SK-N-SH treated with all-trans-retinoic acid at 6 μM for 48 hours (cell line): ENCODE results near the gene LAX1.

Source experiments
- CREB5 ChIP-seq: fragments of 250-450 bp; sonication (Bioruptor Pico); IDR thresholded peaks from 2 replicates; pipeline ENCODE4 v1.5.1; 2020; ENCODE audit warnings: low read depth, mild to moderate bottlenecking, moderate library complexity
- GLIS3 ChIP-seq: fragments of 250-450 bp; sonication (Bioruptor Pico); IDR thresholded peaks from 2 replicates; pipeline ENCODE4 v1.5.0; 2020; ENCODE audit warnings: mild to moderate bottlenecking, moderate library complexity
- ISL1 ChIP-seq: fragments of 250-450 bp; sonication (Bioruptor Pico); IDR thresholded peaks from 2 replicates; pipeline ENCODE4 v2.1.2; 2022; ENCODE audit warnings: mild to moderate bottlenecking, moderate library complexity
- OSR1 ChIP-seq: fragments of 250-450 bp; sonication (Bioruptor Pico); IDR thresholded peaks from 2 replicates; pipeline ENCODE4 v1.8.0; 2022; ENCODE audit warnings: moderate library complexity, mild to moderate bottlenecking, inconsistent platforms
- PATZ1 ChIP-seq: fragments of 250-450 bp; sonication (Bioruptor Pico); IDR thresholded peaks from 2 replicates; pipeline ENCODE4 v1.8.0; 2020; ENCODE audit warnings: mild to moderate bottlenecking, moderate library complexity, borderline replicate concordance
- POU6F1 ChIP-seq: fragments of 250-450 bp; sonication (Bioruptor Pico); IDR thresholded peaks from 2 replicates; pipeline ENCODE4 v1.8.0; 2021; ENCODE audit warnings: low read depth, mild to moderate bottlenecking, moderate library complexity, borderline replicate concordance
- RARB ChIP-seq: fragments of 250-450 bp; sonication (Bioruptor Pico); IDR thresholded peaks from 2 replicates; pipeline ENCODE4 v1.8.0; 2021; ENCODE audit warnings: mild to moderate bottlenecking, moderate library complexity
- TCF4 ChIP-seq: fragments of 250-450 bp; sonication (Bioruptor Pico); IDR thresholded peaks from 2 replicates; pipeline ENCODE4 v1.8.0; 2021; ENCODE audit warnings: mild to moderate bottlenecking, moderate library complexity, borderline replicate concordance
- ZFP3 ChIP-seq: fragments of 250-450 bp; sonication (Bioruptor Pico); IDR thresholded peaks from 2 replicates; pipeline ENCODE4 v1.5.0; 2020; ENCODE audit warnings: mild to moderate bottlenecking, moderate library complexity
- ZFP30 ChIP-seq: fragments of 450-650 bp; formaldehyde crosslinking; IDR thresholded peaks from 2 replicates; pipeline ENCODE4 v1.5.0; 2022; ENCODE audit warnings: mild to moderate bottlenecking, moderate library complexity
- ZNF70 ChIP-seq: fragments of 450-650 bp; formaldehyde crosslinking; IDR thresholded peaks from 2 replicates; pipeline ENCODE4 v1.5.0; 2020; ENCODE audit warnings: mild to moderate bottlenecking, moderate library complexity
- ZNF8 ChIP-seq: fragments of 450-650 bp; formaldehyde crosslinking; IDR thresholded peaks from 2 replicates; pipeline ENCODE4 v1.5.0; 2020; ENCODE audit warnings: mild to moderate bottlenecking, moderate library complexity

GRCh38 chr1:203756036-203756435 lies 8.9 kb upstream of the LAX1 start:
- no peak for TF ChIP-seq CREB5 (CRISPR knock-in tag)
- TF ChIP-seq OSR1 (CRISPR knock-in tag) = no peak
- TF ChIP-seq RARB = no peak
- TF ChIP-seq PATZ1 (CRISPR knock-in tag) = no peak
- TF ChIP-seq ZFP3 (CRISPR knock-in tag) = no peak
- no peak for TF ChIP-seq TCF4 (CRISPR knock-in tag)
- TF ChIP-seq POU6F1 (CRISPR knock-in tag) = no peak
- no peak for TF ChIP-seq ZFP30 (CRISPR knock-in tag)
- no peak for TF ChIP-seq ZNF8
- no peak for TF ChIP-seq ISL1 (CRISPR knock-in tag)
- TF ChIP-seq ZNF70 (CRISPR knock-in tag) = no peak
- no peak for TF ChIP-seq GLIS3 (CRISPR knock-in tag)
